Skin of body (tissue), 2 donors: ENCODE results near the gene RBM17. TPM values are rescaled to one million over a fixed set of nuclear protein-coding genes. Genes with fewer than 3 reads are reported as not detected.
A peak's percentile ranks its signal among the peaks of the same experiment; 100 is the strongest.
"Not testable (repeated sequence)": the region's sequence is repeated elsewhere in the genome, so short reads cannot be mapped to it uniquely, and the experiment has no call there.

Experiments used
- DNase-seq: peaks from one replicate; lab custom pipeline; 2025; lab: John Stamatoyannopoulos, UW
- total RNA-seq: library from RNA; depleted of rRNA; stranded (reverse); fragments of >200 nt; gene quantifications from one replicate; pipeline ENCODE4 v1.2.3, GENCODE V29; 2014

The RBM17 gene
- total RNA-seq, 1 donor from 2014 or later, result 54.6 TPM

GRCh38 chr10:6134099-6134823 is 45.4 kb downstream of the RBM17 start:
- no peak for DNase-seq

GRCh38 chr10:6135039-6135438 is 46.2 kb downstream of the RBM17 start:
- DNase-seq, result no peak

GRCh38 chr10:6135589-6136168 is 46.8 kb downstream of the RBM17 start:
- no peak for DNase-seq

GRCh38 chr10:6136215-6137201 is 47.7 kb downstream of the RBM17 start:
- peak; percentile 43 for DNase-seq

- DNase-seq, result no peak
These were observed 49.6 kb downstream of the RBM17 start for GRCh38 chr10:6138456-6138855.

GRCh38 chr10:6139470-6139869 is 50.6 kb downstream of the RBM17 start:
- DNase-seq, result no peak

- no peak for DNase-seq
These were observed 51.5 kb downstream of the RBM17 start for GRCh38 chr10:6140141-6140841.

GRCh38 chr10:6140965-6141295 is 52.1 kb downstream of the RBM17 start:
- no peak for DNase-seq

- peak; percentile 20 for DNase-seq
These were observed 52.7 kb downstream of the RBM17 start for GRCh38 chr10:6141296-6142151.

- DNase-seq, result not testable (repeated sequence)
These were observed 53.4 kb downstream of the RBM17 start for GRCh38 chr10:6142186-6142585.

GRCh38 chr10:6142644-6143043 is 53.8 kb downstream of the RBM17 start:
- no peak for DNase-seq

- no peak for DNase-seq
These were observed 54.3 kb downstream of the RBM17 start for GRCh38 chr10:6143181-6143580.

- DNase-seq, result peak; percentile 58
These were observed 55.8 kb downstream of the RBM17 start for GRCh38 chr10:6144406-6145165.

GRCh38 chr10:6145166-6145987 is 56.5 kb downstream of the RBM17 start:
- no peak for DNase-seq

GRCh38 chr10:6146013-6146785 is 57.4 kb downstream of the RBM17 start:
- no peak for DNase-seq

- no peak for DNase-seq
These were observed 58.1 kb downstream of the RBM17 start for GRCh38 chr10:6146921-6147320.

- no peak for DNase-seq
These were observed 59.4 kb downstream of the RBM17 start for GRCh38 chr10:6148251-6148701.

- no peak for DNase-seq
These were observed 60.1 kb downstream of the RBM17 start for GRCh38 chr10:6148908-6149307.
